Stimulated activated CD4-positive, alpha-beta T cell treated with anti-CD3 and anti-CD28 coated beads, TNF-alpha, amount 100 ng/mL, for 4 hours (primary cell): ENCODE measurements around the gene TPP1.

ENCODE experiments used
- DNase-seq, 3 experiments: peaks; one replicate each; pipeline ENCODE4 v3.0.0-alpha.2; 2020; ENCODE audit warnings: low read depth in 3 of 3

TPP1 gene

DNA sequence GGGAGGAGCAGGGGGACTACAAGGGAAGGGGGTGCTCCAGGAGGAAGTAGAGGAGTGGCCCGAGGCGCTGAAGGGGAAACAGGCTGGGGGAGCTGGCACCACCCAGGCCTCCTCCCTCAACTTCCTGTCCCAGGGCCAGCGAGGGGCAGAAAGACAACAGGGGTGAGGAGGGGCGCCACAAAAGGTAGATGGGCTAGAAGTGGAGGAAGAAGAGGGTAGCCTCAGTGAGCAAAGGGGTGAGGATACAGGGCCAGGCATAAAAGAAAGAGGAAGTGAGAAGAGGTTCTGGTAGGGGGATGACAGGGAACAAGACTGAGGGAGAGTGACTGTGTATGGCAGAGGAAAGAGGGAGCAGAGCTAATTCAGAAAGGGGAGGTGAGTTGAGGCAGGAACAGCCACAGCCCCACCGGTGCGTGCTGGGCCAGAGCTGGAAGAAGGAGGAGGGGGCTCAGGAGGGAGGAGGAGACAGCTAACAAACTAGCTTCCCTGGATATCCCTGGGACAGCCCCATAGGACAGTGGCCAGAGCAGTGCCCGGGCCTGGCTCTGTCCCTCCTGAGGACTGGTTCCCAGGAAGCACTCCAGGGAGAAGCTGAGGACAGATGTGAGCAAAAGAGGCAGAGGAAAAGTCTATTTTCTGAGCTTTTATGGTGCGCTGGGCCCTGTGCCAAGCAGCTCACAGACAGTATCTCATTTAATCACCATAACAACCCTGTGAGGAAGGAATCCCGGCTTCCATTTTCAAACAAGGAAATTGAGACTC is 27.9 kb upstream of the TPP1 start:
- DNase-seq, result no peak

- no peak for DNase-seq
Observed at GRCh38 chr11:6646576-6646917, 27.3 kb upstream of the TPP1 start.

GRCh38 chr11:6646071-6646470 is 26.8 kb upstream of the TPP1 start:
- DNase-seq, result no peak

DNA sequence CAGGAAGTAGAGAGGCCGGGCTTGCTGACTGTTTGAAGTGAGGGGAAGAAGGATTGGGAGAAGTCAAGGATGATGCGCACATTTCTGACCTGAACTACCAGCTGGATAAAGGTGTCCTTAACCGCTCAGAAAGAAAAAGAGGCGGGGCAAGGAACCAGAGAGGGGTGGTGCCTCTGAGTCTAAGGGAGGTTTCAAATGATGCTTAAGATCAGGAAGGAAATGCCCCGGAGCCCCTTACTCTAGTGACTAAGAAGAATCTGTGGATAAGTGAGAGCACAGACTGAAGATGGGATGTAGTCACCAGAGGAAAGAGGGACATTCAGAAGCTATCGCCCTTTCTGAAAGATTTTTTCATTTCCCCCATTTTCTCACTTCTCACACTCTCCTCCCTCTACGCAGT is 23.7 kb upstream of the TPP1 start:
- no peak for DNase-seq

- no peak for DNase-seq
Observed at GRCh38 chr11:6640985-6641701, 21.9 kb upstream of the TPP1 start.

GRCh38 chr11:6640036-6640984 is 21.1 kb upstream of the TPP1 start:
- DNase-seq, result no peak

DNA sequence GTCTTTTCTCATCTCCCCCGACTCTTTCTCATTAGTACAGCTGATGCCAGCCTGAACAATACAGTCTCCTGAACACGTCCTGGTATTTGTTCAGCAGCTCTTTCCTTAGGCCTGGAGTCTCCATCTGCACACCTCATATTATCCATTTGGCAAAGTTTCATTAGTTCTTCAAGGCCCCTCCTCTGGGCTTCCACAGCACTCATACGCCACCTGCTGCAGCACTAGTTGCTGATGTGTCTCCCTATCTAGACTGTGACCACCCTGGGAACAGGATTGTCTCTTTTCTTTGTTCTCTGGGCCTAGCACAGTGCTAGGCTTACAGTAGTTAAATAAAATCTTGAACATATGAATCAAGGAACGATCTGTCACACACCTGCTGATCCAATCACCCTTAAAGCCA is 19.2 kb upstream of the TPP1 start:
- DNase-seq, result no peak

DNA sequence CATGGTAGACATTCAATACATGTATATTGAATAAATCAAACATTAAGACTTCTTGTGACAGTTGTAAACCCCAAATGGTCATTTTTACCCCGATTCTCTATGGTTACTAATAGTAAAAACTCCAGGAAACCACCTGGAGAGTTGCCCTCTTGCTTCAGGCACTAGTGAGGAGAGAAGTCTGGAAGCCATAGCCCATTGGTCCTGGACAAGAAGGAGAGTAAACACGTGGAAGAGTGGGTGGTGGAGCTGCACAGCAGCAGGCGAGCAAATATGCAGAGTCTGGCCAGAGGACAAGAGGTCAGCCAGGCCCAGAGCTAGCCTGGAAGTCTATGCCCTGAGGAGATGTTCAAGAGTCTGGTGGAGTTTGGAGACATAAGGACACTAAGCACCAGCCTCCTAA is 18.6 kb upstream of the TPP1 start:
- no peak for DNase-seq

DNA sequence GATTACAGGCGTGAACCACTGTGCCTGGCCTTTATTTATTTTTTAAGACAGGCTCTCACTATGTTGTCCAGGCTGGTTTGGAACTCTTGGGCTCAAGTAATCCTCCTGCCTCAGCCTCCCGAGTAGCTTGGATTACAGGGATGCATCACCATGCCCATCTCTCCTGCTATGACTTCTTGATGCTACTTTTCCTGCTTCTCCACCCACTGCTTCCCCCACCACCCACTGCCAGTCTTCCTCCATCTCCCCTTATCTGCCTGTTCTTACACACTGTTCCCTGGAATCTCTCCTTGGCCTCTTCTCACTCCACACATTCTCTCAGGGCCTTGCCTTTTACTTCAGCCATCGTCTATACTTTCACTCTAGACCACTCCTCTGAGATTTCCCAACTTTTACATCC is 17.3 kb upstream of the TPP1 start:
- no peak for DNase-seq

- DNase-seq, result no peak
Observed at GRCh38 chr11:6635082-6635932, 16.1 kb upstream of the TPP1 start.

GRCh38 chr11:6634534-6634933 is 15.3 kb upstream of the TPP1 start:
- DNase-seq, result no peak

DNA sequence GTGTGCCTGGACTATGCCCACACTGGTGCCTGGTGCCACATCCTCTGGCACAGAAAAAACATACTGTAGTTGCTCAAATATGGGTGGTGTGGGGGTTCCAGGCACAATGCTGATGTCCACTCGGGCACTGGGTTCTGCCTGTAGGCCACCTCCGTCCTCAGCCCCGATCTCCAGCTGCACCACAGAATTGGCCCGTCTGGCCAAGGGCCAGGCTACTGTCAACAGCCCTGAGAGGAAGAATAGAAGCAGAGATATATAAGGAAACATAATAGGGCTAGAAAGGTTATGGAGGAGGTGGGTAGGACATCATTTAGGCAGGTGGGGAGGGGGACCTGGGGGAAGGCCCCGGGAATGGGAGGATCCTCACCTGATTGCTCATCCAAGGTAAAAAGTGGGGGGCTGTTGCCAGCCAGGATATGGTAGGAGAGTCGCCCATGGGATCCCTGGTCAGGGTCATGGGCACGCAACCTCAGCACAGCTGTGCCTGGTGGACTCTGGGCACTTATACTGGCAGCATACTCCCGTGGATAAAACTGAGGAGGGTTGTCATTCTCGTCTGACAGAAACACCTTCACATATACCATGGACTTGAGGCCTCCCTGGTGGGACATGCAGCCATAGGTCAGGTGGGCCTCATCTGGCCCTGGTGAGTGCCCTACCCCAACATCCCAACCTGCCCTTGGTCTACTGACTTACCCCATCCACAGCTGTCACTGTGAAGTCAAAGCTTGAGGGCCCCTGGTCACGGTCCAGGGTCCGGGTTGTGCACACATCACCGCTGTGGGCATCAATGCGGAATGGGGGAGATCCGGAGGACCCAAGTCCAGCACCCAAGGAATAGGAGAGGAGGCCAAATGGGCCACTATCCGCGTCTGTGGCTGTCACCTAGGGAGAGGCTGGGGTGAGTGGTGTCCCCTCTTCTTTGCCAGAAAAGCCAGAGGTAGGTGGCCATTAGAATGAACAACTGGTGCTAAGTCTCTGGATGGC is 14.5 kb upstream of the TPP1 start:
- no peak for DNase-seq

DNA sequence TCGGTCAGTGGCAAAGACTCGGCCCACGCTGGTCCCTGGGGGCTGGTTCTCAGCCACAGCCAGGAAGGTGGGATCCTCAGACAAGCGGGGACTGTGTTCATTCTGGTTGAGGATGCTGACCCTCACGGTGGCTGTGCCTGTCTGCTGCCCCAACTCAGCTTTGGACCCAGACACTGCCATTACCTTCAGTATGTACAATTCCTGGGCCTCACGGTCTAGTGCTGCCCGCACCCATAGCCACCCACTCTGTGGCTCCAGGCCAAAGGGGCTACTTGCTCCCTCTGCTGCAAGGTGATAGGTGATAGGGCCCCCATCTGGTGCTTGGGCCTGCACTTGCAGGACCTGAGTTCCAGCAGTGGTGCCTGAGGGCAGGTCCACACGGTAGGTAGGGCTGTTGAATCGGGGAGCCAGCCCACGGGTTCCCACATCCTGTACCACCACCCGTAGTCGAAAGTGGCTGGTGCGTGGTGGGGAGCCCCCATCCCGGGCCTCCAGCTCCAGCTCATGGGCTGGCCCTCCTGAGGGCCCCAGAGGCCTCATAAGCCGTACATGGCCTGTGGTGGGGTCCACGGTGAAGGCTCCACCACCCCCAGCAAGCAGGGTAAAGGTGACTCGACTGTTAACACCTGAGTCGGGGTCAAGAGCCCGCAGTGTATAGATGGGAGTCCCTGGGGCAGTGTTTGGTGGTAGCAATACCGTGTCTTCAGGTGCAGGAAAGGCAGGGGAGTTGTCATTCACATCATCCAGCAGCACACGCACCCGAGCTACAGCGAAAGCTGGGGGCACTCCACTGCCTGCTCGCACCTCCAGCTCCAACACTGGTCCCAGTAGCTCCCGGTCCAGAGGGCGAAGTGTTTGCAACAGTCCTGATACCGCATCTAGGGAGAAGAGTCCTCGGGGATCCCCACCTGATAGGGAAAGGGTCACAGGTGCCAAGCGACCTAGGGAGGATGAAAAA is 13.2 kb upstream of the TPP1 start:
- no peak for DNase-seq

DNA sequence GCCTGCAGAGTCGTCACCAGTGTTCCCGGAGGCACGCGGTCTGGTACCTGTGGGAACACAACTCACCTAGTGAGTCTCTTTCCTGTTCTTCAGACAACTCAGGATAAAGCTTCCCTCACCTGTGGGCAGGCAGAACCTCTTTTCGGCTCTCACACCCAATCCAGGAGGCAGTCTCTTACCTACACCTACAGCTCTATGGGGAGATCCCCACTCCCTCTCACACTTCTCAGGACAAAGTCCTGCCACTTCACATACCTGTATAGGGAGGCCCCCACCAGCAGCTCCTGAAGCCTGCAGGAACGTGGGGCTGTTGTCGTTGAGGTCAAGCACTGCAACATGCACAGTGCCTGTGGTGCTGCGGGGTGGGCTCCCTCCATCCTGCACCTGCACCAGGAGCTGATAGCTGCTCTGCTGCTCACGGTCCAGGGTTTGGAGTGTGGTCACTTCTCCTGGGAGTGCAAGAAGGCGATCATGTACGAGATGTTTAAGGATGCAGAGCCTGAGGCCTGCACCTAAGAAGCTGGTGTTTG is 12.2 kb upstream of the TPP1 start:
- no peak for DNase-seq

DNA sequence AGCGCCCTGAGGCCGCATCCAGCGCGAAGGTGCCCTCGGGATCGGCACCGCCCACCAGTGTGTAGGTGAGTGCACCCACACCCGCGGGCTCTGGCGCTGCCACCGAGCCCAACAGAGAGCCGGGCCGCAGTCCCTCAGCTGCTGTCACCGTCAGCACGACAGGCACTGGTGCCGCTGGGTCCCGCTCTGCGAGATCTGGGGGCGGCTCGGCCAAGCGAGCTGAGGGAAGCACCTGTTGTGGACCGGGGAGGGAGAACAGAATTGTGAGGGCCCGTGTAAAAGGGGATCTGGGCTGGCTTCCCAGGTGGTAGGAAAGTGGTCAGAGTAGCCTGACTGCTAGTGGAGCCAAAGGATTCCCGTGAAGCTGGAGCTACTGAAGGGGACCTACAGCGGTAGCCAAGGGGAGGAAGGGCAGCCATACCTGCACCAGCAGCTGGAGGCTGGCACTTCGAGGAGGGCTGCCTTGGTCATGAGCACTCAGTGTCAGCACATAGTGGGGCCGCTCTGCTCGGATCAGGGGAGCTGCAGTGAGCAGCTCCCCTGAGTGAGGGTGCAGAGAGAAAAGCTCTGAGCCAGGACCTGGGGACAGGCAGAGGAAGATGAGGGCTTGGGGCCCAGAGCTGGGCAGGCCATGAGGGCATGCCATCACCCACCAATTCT is 11.5 kb upstream of the TPP1 start:
- no peak for DNase-seq

DNA sequence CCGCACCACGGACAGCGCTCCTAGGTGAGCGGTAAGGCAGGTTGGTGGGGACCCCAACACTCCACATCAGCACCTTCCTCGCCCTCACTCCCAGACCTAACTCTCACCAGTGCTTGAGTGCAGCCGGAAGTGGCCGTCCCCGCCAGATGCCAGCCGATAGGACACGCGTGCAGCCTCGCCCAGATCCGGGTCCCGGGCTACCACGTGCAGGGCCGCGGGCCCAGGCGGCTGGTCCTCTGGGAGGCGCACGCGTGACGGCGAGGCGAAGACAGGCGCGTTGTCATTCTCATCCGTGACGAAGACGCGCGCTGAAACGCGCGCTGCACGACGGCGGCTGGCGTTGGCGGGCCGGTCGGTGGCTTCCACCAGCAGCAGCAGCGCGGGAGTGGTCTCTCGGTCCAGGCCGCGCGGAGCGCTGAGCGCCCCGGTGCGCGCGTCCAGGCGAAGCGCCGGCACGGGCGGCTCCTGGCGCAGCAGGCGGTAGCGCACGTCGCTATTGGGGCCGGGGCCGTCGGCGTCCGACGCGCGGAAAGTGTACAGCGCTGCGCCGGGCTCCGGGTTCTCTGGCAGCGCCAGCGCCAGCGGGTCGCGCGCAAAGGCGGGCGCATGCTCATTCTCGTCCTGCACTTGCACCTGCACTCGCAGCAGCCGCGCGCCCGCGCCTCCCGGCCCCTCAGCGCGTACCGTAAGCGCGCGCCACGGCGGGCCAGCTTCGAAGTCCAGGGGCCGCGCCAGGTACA is 10.8 kb upstream of the TPP1 start:
- DNase-seq, result no peak

- DNase-seq, result no peak
Observed at GRCh38 chr11:6629573-6629891, 10.3 kb upstream of the TPP1 start.

DNA sequence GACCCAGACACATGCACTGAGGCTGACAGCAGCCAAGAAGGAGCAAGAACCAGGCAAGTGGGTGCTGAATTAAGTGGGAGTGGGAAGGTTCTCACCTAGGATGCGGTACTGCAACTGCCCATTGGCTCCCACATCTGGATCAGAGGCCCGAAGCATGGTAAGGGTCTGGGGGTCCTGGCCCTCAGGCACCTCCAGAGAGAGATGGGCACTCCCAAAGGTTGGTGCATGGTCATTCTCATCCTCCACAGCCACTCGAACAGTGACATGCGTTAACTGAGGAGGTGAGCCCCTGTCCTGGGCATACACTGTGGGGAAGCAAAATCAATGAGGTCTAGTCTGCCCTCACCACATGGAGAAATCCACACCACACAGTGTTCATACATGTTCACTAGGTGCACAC is 9.3 kb upstream of the TPP1 start:
- DNase-seq, result no peak
